HuH-7 (cell line): ENCODE measurements around the gene PDCL3.

ENCODE experiments used
- DNase-seq: peaks from one replicate; pipeline ENCODE4 v3.0.0; 2011; ENCODE audit warnings: low spot score

Gene PDCL3

DNA sequence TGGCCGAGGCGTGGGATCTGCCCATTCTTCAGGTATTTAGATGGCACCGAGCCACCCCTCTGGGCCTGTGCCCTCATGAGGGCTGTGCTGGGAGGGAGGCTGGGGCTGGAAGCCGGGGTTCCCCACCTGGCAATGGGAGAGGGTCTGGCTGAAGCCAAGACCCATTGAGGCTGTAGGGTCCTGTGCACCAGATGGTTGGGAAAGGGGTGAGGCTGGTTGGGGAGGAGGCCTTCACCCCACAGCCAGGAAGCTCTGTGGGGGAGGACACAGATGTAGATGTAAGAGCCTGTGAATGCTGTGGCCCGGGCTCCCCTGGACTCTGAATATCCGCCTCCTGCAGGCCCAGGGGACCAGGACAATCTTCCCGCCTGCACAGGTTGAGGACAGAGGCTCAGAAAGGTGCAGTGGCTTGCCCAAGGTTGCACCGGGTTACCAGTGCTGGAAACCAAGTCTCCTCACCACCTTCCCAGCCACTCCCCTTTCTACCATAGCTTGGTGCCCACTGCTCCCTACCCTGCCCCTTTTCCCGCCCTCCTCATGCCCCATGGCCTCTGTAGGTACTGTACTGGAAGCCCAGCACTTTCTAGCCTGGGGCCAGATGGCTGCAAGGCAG is 49.7 kb downstream of the PDCL3 start:
- DNase-seq: no peak

DNA sequence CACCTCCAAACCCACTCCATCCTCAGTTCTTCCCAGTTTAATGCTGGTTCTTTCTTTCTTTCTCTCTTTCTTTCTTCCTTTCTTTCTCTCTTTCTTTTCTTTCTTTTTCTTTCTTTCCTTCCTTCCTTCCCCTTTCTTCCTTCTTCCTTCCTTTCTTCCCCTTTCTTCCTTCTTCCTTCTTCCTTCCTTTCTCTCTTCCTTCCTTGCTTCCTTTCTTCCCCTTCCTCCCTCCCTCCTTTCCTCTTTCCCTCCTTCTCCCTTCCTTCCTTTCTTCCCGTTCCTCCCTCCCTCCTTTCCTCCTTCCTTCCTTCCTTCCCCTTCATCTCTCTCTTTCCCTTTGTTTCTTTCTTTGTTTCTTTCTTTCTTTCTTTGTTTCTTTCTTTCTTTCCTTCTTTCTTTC is 50.9 kb downstream of the PDCL3 start:
- no peak for DNase-seq

DNA sequence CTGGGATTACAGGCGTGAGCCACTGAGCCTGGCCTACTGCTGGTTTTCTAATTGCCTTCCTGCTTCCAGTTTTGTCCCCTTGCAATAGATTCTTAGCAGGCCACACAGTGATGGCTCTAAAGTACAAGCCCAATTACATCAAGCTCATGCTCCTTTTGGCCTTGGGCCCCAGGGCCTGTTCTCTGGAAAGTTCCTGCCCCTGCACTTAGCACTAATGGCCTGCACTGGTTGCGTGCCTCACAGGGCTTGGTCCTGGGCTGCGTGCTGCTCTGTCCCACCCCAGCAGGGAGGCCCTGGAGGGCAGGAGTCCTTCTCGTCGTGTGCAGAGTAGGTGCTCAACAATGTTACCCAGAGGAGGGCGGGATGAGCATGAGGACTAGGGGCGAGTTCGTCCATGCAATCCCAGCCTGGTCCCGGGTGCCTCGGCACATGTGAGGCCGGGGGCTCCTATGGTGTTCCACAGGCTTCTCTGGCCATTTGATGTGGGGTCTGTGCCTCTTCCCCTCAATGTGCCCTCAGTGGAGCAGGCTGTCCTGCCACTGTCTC is 51.7 kb downstream of the PDCL3 start:
- no peak for DNase-seq

DNA sequence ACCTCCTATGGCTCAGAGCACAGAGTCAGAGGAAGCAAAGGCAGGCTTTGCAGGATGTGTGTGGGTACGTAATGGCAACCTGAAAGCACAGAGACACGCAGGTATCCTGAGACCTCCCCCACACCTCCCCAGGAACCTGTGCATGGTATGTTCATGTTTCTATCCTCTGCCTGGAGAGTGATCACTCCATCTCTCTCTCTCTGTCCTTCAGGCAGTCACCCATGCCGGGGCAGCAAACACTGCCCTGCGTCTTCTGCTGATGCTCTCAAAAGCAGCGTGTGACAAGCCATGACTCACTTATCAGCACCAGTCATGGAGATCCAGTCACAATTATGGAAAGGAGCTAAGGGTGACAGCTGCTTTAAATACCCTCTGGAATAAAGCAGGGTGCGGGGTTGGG is 52.7 kb downstream of the PDCL3 start:
- no peak for DNase-seq

DNA sequence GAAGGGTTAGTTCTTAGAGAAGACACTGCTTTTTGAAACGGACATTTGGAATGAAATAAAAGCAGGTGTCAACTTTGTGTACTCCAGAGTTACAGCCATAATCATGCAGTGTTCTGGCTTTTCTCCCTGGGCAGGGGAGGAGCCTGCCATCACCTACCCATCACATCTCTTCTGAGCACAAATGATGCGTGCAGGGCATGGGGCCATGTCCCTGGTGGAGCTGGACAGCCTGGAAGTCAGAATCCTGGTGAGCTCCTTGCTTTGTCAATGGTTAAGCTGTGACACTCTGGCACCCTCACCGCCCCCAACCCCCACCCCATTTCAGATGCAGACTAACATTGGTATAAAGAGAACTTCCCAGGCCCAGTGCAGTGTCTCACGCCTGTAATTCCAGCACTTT is 53.1 kb downstream of the PDCL3 start:
- no peak for DNase-seq

DNA sequence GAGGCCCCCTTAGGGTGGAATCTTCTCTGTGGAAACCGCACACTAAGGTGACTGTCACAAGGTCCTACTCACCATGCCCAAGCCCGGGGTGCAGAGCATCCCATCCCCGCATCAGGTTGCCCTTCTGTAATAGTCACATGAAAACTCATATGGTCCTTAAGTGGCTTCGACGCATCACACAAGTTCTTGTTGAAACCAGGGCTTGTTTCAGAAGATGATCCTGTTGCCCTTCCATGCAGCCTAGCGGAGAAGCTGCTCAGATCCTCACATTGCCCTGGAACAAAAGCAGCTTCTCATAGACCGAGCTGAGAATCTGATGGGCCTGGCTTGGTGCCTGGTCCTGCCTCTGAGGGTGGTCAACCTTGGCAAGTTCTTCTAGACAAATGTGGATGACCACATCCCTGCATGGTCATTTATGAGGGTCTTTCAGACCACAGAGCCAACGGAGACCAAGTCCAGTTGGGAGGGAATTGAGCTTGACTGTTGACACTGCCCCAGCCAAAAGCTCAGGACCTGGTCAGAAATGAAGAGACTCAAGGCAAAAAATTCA is 54.1 kb downstream of the PDCL3 start:
- DNase-seq: no peak

DNA sequence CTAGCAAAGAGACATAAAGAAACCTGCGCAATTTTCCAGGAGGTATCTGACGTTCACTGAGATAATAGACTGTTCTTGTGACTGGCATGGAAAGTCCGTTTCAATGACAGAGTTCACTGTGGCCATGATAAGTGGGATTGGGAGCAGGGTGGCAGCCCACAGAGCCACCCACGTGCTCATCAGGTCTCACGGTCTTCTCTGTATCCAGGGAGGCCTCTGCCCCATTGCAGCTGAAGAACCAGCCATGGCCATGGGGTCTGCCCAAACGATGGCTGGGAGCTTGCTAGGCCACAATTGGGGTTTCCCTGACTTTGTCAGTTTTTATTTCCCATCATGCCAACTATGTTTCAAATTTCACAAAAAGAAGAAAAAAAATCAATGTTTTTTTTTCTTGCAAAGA is 57.2 kb downstream of the PDCL3 start:
- no peak for DNase-seq

DNA sequence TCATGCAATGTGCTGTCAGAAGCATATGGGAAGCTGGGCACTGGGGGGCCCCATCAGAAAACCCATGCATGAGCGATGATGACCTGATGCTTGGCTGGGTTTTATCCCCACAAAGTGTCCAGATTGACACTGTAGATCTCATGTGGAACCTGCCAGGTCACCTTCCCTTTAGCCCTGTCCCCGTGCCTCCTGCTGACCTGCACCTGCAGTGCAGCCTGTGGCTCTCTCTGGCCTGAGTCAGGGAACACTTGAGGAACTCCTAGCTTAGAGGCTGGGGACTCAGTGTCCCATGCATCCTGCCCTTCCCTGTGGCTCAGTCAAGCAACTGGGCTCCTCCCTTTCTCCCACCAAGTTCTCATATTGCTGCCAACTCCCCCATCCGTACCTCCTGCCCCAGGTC is 57.7 kb downstream of the PDCL3 start:
- no peak for DNase-seq

DNA sequence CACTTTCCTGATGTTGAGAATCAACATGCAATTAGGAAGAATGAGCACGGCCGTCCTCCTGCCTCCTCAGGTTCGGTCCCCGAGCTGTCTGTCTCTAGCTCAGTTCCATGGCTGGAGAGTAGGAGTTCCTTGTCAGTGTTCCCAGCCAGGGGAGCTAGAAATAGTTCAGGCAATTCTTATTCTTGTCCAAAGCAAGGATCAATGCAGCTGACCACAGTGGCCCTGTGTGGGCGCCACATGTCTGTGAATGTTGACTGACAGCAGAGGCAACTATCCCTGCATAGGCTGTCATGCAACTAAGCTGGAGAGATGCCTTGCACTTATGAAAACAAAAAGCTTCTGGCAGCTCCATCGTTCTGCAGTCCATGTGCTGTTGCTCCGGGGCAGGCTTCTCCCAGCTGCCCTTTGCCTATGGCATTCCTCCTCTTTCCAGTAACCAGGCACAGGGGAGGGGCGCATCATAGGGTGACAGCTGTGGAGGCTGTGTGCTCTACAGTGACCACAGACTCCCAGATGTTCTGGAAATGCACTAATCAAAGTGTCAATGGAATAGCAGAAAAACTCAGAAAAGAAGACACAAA is 58.7 kb downstream of the PDCL3 start:
- DNase-seq: no peak

DNA sequence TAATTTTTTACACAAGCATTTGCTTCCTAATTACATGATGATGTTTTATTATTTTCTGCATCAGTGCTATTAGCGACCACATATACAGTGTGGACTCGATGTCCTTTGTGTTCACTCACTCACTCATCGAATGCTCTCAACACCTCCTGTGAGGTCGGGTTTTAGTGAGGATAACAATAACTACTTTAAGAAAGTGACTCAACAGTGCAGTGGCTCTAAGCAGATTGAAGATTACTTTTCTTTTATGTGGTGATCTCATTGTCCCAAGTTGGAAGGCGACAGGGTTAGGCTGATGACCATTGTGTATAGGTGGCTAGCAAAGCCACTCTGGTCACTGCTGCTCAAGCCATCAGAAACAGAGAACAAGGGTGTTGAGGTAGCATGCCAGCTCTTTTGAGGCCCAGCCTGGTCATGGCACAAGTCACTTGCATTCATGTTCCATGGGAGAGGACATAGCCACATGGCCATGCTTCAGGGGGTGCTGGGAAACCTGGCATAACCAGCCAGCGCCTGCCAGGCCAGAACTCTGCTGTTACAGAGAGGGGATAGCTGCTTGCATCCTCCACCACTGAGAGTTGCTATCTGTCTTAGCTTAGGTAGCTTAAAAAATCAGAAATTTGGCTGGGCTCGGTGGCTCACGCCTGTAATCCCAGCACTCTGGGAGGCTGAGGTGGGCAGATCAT is 60.4 kb downstream of the PDCL3 start:
- no peak for DNase-seq

DNA sequence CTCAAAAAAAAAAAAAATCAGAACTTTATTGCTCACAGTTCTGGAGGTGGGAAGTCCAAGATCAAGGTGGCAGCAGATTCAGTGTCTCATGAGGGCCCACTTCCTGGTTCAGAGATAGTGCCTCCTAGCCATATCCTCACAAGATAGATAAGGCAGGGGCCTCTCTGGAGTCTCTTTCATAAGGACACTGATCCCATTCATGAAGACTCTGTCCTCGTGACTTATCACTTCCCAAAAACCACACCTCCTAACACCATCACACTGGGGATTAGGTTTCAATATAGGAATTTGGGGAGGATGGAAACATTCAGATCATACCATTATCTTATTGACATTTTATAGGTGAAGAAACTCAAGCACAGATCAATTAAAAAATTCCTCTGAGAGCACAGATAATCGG is 61.1 kb downstream of the PDCL3 start:
- no peak for DNase-seq

DNA sequence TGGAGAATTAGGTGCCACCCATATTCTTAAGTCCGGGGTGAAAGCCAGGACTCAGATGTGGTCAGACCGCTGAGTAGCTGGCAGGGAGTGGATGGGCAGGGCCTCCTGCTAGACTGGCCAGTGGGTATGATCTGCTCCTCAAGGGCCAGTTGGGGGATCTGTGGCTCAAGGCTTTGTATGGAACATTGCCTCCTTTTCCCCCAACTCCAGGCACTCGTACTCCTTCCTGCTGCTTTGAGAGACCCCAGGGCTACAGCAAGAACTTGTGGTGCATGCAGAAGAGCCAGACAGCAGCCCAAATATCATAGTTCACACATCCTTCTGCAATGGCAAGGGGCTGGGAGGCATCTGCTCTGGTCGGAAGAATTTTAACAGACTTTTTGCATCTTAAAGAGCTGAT is 61.7 kb downstream of the PDCL3 start:
- DNase-seq: no peak

DNA sequence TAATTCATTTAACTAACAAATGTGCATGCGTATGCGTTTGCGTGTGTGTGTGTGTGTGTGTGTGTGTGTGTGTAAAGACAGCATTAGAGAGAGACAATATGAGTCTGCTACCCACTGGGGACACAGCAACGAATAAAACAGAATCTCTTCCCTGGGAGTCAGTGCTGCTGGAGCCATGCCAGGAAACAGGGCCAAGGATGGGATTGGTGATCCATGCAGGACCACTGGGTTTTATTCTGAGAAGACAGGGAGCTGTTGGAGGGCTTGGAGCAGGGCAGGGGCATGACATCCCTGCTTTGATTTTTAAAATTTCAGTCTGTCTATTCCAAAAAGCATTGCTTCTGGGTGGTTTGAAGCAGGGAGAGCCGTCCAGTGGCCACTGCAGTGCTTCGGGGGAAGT is 62.9 kb downstream of the PDCL3 start:
- DNase-seq: no peak
